Caco-2 (cell line): ENCODE data around the gene ABCA7. TPM values are rescaled to one million over a fixed set of nuclear protein-coding genes. Genes with fewer than 3 reads are reported as not detected.

Experiments
- BruUV-seq: library from RNA; stranded (reverse); fragments of 400-500 nt; replicated peaks from 2 replicates; lab custom pipeline; 2021; lab: Mats Ljungman, UMichigan
- CTCF ChIA-PET: fragments of 300-600 bp; sonication (Branson Sonifier 250); formaldehyde crosslinking; loops from one replicate; lab custom pipeline; 2022; ENCODE audit warnings: antibody characterized with exemption; lab: Charles Lee
- POLR2A ChIA-PET: fragments of 300-600 bp; sonication (Branson Sonifier 250); formaldehyde crosslinking; loops from one replicate; lab custom pipeline; 2022; ENCODE audit warnings: antibody characterized with exemption; lab: Charles Lee
- DNase-seq, 2 experiments: peaks; one replicate each; pipeline versions ENCODE4 v3.0.0 to v3.0.0-alpha.2; 2020 to 2022
- H3K27me3 ChIP-seq: replicated peaks from 2 replicates; pipeline ENCODE4 v1.6.0; 2011; ENCODE audit warnings: low read length; ENCODE audit not compliant: control insufficient read depth, insufficient read depth
- H3K36me3 ChIP-seq: 2 replicates; pipeline ENCODE4 v1.5.1; 2011; ENCODE audit warnings: low read length; ENCODE audit not compliant: control insufficient read depth, insufficient read depth
- H3K4me1 ChIP-seq: fragments of 250-450 bp; sonication (Bioruptor Pico); 2 replicates; pipeline ENCODE4 v1.5.1; 2020; ENCODE audit warnings: mild to moderate bottlenecking
- H3K4me3 ChIP-seq: 2 replicates; pipeline ENCODE4 v1.5.1; 2011; ENCODE audit warnings: low read depth, mild to moderate bottlenecking, control low read depth, low read length
- H3K9me3 ChIP-seq: fragments of 250-450 bp; sonication (Bioruptor Pico); 2 replicates; pipeline ENCODE4 v1.5.1; 2020; ENCODE audit warnings: mild to moderate bottlenecking, moderate library complexity
- H3K27ac Mint-ChIP-seq: one replicate; pipeline ENCODE4 v1.8.0; 2022; ENCODE audit warnings: mixed read lengths; ENCODE audit not compliant: unreplicated experiment
- H3K27me3 Mint-ChIP-seq: one replicate; pipeline ENCODE4 v1.8.0; 2022; ENCODE audit warnings: mixed read lengths; ENCODE audit not compliant: insufficient read depth, unreplicated experiment
- H3K36me3 Mint-ChIP-seq: one replicate; pipeline ENCODE4 v1.8.0; 2022; ENCODE audit warnings: mild to moderate bottlenecking, mixed read lengths; ENCODE audit not compliant: insufficient read depth, unreplicated experiment
- H3K4me1 Mint-ChIP-seq: one replicate; pipeline ENCODE4 v1.8.0; 2022; ENCODE audit warnings: low read depth, mixed read lengths; ENCODE audit not compliant: unreplicated experiment
- H3K4me3 Mint-ChIP-seq: one replicate; pipeline ENCODE4 v1.8.0; 2022; ENCODE audit warnings: mild to moderate bottlenecking, moderate library complexity, mixed read lengths; ENCODE audit not compliant: unreplicated experiment
- H3K9me3 Mint-ChIP-seq: one replicate; pipeline ENCODE4 v1.8.0; 2022; ENCODE audit warnings: mixed read lengths; ENCODE audit not compliant: unreplicated experiment
- intact Hi-C: fragments of 100-400 bp; cut with micrococcal nuclease; formaldehyde crosslinking; loops from one replicate; pipeline ENCODE4 v1.10.0; 2022; ENCODE audit not compliant: unreplicated experiment
- total RNA-seq: library from RNA; stranded (reverse); gene quantifications from 2 replicates; pipeline ENCODE4 v1.2.3, GENCODE V29; 2022
- TF ChIP-seq, protein P1 (sequence below), 2 experiments: fragments of 200-600 bp in 1 of 2; IDR thresholded peaks; 1 replicate in 1 of 2; 2 replicates in 1 of 2; pipeline versions ENCODE4 v1.5.1 to v1.8.0; 2011 to 2022; ENCODE audit warnings: antibody characterized with exemption in 1 of 2, control low read depth in 1 of 2, inconsistent platforms in 1 of 2, low read depth in 1 of 2, low read length in 1 of 2, mild to moderate bottlenecking in 1 of 2, moderate library complexity in 1 of 2; ENCODE audit not compliant: insufficient read depth in 1 of 2, severe bottlenecking in 1 of 2, unreplicated experiment in 1 of 2

The ABCA7 gene
- total RNA-seq, 1 experiment from 2014 or later: 45.9 TPM

DNA sequence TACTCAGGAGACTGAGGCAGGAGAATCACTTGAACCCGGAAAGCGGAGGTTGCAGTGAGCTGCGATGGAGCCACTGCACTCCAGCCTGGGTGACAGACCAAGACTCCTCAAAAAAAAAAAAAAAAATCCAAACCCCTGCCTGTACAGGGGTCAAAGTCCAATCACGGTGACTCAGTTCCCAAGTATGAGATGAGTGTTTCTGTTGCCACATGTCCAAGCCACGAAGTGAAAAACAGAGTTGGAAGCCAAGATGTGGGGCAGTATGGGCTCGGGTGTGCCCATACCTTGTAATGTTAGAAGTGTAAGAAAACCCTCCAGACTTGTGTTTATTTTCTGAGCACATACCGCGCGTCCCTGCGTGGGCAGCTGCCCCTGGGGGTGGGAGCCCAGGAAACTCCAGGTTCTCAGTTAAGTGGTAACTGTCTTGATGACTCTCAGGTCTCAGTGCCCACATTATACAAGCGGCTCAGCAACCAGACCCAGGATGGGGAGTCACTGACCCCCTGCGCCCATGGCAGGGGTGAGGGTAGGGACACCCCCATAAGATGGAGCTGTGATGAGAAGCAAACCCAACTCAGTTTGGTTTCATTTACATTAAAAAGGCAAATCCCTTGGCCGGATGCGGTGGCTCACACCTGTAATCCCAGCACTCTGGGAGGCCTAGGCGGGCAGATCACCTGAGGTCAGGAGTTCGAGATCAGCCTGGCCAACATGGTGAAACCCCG is 62.7 kb downstream of the ABCA7 start:
- Mint-ChIP-seq H3K9me3 (no peaks in the 10 kb centered on the region), H3K27me3 (no peaks in the 10 kb centered on the region), H3K4me1 (peaks cover 16% of the 10 kb centered on the region), H3K36me3 (peaks cover 49% of the 10 kb centered on the region), H3K4me3 (peak overlapping the region; percentile 68), H3K27ac (peak overlapping the region; percentile 73)
- TSS peak; percentile 91 for BruUV-seq
- Histone ChIP-seq H3K4me1 (peaks cover 40% of the 10 kb centered on the region), H3K36me3 (no peaks in the 10 kb centered on the region; the same call in 1 of the 2 replicates), H3K9me3 (no peaks in the 10 kb centered on the region), H3K27me3 (no peaks in the 10 kb centered on the region), H3K4me3 (no peak overlapping the region)
- ChIA-PET CTCF (no interaction called here), POLR2A (interaction anchor here (0.7 kb wide), 2 partner anchors 63 to 75 kb away, joined by 6 to 9 read pairs; partner anchors contain the start of gene ABCA7)
- intact Hi-C loops: loop anchor here (1.0 to 10.0 kb wide), 3 partner anchors 7 to 78 kb away; partner anchors contain the start of genes CNN2, POLR2E, RNU6-2 and TMEM259
- peak; percentile 80 to 87 for DNase-seq
- TF ChIP-seq, protein P1, sequence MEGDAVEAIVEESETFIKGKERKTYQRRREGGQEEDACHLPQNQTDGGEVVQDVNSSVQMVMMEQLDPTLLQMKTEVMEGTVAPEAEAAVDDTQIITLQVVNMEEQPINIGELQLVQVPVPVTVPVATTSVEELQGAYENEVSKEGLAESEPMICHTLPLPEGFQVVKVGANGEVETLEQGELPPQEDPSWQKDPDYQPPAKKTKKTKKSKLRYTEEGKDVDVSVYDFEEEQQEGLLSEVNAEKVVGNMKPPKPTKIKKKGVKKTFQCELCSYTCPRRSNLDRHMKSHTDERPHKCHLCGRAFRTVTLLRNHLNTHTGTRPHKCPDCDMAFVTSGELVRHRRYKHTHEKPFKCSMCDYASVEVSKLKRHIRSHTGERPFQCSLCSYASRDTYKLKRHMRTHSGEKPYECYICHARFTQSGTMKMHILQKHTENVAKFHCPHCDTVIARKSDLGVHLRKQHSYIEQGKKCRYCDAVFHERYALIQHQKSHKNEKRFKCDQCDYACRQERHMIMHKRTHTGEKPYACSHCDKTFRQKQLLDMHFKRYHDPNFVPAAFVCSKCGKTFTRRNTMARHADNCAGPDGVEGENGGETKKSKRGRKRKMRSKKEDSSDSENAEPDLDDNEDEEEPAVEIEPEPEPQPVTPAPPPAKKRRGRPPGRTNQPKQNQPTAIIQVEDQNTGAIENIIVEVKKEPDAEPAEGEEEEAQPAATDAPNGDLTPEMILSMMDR (IDR thresholded peaks at IDR 0.05; ENCODE audit: insufficient read depth in 1 of 2, low read depth in 1 of 2, low read length in 1 of 2, severe bottlenecking in 1 of 2, unreplicated experiment in 1 of 2): no peak

DNA sequence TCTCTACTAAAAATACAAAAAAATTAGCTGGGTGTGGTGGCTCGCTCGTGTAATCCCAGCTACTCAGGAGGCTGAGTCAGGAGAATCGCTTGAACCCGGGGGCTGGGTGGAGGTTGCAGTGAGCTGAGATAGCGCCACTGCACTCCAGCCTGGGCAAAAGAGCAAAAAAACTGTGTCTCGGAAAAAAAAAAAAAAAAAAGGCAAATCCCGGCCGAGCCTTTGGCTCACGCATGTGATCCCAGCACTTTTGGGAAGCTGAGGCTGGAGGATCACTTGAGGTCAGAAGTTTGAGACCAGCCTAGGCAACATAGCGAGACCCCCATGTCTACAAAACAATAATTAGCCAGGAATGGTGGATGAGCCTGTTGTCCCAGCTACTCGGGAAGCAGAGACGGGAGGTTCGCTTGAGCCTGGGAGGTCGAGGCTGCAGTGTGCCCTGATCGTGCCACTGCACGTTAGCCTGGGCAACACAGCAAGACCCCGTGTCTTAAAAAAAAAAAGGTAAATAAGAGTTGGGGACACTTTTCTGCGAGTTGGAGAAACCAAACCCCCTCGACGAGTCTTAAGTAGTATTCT is 63.3 kb downstream of the ABCA7 start:
- intact Hi-C loops: loop anchor here (1.0 to 10.0 kb wide), 3 partner anchors 8 to 78 kb away; partner anchors contain the start of genes CNN2, POLR2E, RNU6-2 and TMEM259
- peaks cover 49% of the 10 kb centered on the region for H3K36me3 Mint-ChIP-seq
- no peaks in the 10 kb centered on the region for H3K27me3 Mint-ChIP-seq
- H3K27ac Mint-ChIP-seq: peak overlapping the region; percentile 73
- CTCF ChIA-PET: no interaction called here
- peak overlapping the region; percentile 32 for H3K4me3 ChIP-seq
- no peaks in the 10 kb centered on the region for H3K27me3 ChIP-seq
- POLR2A ChIA-PET: interaction anchor here (0.7 to 2.3 kb wide), 4 partner anchors 37 to 77 kb away, joined by 6 to 19 read pairs (median 8); partner anchors contain the start of genes ABCA7, ARHGAP45 and CNN2
- no peaks in the 10 kb centered on the region for H3K9me3 Mint-ChIP-seq
- no peaks in the 10 kb centered on the region for H3K9me3 ChIP-seq
- H3K4me1 Mint-ChIP-seq: peaks cover 9% of the 10 kb centered on the region
- no TSS peak for BruUV-seq
- H3K4me3 Mint-ChIP-seq: peak overlapping the region; percentile 68
- H3K4me1 ChIP-seq: peaks cover 34% of the 10 kb centered on the region
- DNase-seq: no peak
- TF ChIP-seq, protein P1 (IDR thresholded peaks at IDR 0.05; ENCODE audit: insufficient read depth in 1 of 2, low read depth in 1 of 2, low read length in 1 of 2, severe bottlenecking in 1 of 2, unreplicated experiment in 1 of 2): no peak
- peaks cover 1% of the 10 kb centered on the region; the same call in 1 of the 2 replicates for H3K36me3 ChIP-seq

DNA sequence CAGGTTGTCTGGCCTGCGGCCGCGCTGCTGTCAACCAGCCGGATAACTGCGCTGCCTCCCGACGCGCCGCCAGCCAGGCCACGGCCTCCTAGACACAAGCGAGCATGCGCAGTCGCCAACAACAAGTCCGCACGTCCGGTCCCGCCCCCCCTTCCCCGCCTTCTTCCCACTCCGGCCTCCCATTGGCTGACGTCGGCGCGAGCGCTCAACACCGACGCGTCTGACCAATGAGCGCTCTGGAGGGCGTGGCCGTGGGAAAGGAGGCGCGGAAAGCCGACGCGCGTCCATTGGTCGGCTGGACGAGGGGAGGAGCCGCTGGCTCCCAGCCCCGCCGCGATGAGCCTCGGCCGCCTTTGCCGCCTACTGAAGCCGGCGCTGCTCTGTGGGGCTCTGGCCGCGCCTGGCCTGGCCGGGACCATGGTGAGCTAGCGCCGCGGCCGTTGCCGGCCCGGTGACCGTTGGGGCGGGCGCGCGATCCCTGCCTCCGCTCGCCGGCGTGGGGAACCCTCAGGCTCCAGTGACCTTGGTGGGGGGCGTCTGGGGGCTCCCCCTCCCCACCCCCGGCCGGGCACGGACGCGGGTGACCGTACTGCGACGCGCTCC is 63.9 kb downstream of the ABCA7 start, which contains the start of gene GPX4:
TSS of gene GPX4 (plus strand) at position 287 of the 603 bp plus-strand sequence. CDS start at position 337, 50 bp downstream.
- Histone ChIP-seq H3K4me1 (peaks cover 28% of the 10 kb centered on the region), H3K36me3 (peaks cover 1% of the 10 kb centered on the region; the same call in 1 of the 2 replicates), H3K9me3 (no peaks in the 10 kb centered on the region), H3K27me3 (no peaks in the 10 kb centered on the region), H3K4me3 (peak within 1 kb of the TSS; percentile 97)
- H3K36me3 Mint-ChIP-seq: peaks cover 49% of the 10 kb centered on the region
- ChIA-PET POLR2A (interaction anchor here (0.5 to 2.3 kb wide), 7 partner anchors 20 to 165 kb away, joined by 3 to 19 read pairs (median 9); partner anchors contain the start of genes ABCA7, ARHGAP45, CIRBP and CNN2), CTCF (interaction anchor here (0.5 to 1.0 kb wide), 3 partner anchors 77 to 141 kb away, joined by 3 to 5 read pairs (median 3); partner anchors contain the start of gene CNN2)
- H3K4me3 Mint-ChIP-seq: peak within 1 kb of the TSS; percentile 68
- BruUV-seq: no TSS peak
- intact Hi-C loops: loop anchor here (1.0 to 10.0 kb wide), 3 partner anchors 9 to 79 kb away; partner anchors contain the start of genes CNN2, POLR2E, RNU6-2 and TMEM259
- peaks cover 4% of the 10 kb centered on the region for H3K4me1 Mint-ChIP-seq
- no peaks in the 10 kb centered on the region for H3K27me3 Mint-ChIP-seq
- TF ChIP-seq, protein P1 (IDR thresholded peaks at IDR 0.05; ENCODE audit: insufficient read depth in 1 of 2, low read depth in 1 of 2, low read length in 1 of 2, severe bottlenecking in 1 of 2, unreplicated experiment in 1 of 2): no peak
- no peaks in the 10 kb centered on the region for H3K9me3 Mint-ChIP-seq
- H3K27ac Mint-ChIP-seq: peak within 1 kb of the TSS; percentile 73
- DNase-seq: peak; percentile 96 to 98
